ENCODE data around the gene P3H4.

GRCh38 chr17:41782142-41782541 lies 29.6 kb downstream of the P3H4 start:
- no peak for TF ChIP-seq CTCF (conservative IDR thresholded peaks at IDR 0.05; ENCODE audit: low read length)
- no peak for TF ChIP-seq EZH2phosphoT487 (IDR thresholded peaks at IDR 0.05; ENCODE audit: borderline replicate concordance, low read depth, low read length)

Measured in OCI-LY7 (cell line).